SU-DHL-6 (cell line): Measurements from ENCODE around the gene ERF.

ENCODE experiments used
- H2AFZ ChIP-seq: fragments of 200-600 bp; sonication (generic); 2 replicates; pipeline ENCODE4 v1.6.1; 2014; ENCODE audit warnings: low read depth, mild to moderate bottlenecking, moderate library complexity, mixed read lengths, antibody characterized with exemption, low read length; ENCODE audit not compliant: severe bottlenecking
- H3F3A ChIP-seq: fragments of 200-600 bp; shearing (Covaris generic); 2 replicates; pipeline ENCODE4 v1.6.0; 2016; ENCODE audit warnings: antibody characterized with exemption, mild to moderate bottlenecking; ENCODE audit not compliant: insufficient read depth
- H3K27ac ChIP-seq: fragments of 200-600 bp; sonication (generic); 2 replicates; pipeline ENCODE4 v1.5.1; 2016; ENCODE audit warnings: low read depth, mild to moderate bottlenecking, low read length, moderate library complexity, mixed read lengths
- H3K27me3 ChIP-seq: fragments of 200-600 bp; sonication (generic), shearing (Covaris generic); 2 replicates; pipeline ENCODE4 v1.6.0; 2014; ENCODE audit warnings: mild to moderate bottlenecking, low read length
- H3K36me3 ChIP-seq: fragments of 200-600 bp; sonication (generic); 2 replicates; pipeline ENCODE4 v1.6.1; 2014; ENCODE audit warnings: mild to moderate bottlenecking, low read length, mixed read lengths
- H3K4me2 ChIP-seq: fragments of 300-600, 200-600 bp; shearing (Covaris generic), sonication (generic); 2 replicates; pipeline ENCODE4 v1.6.0; 2014; ENCODE audit warnings: low read length, low read depth, mild to moderate bottlenecking; ENCODE audit not compliant: poor library complexity, severe bottlenecking
- H3K4me3 ChIP-seq: fragments of 200-600 bp; sonication (generic); 2 replicates; pipeline ENCODE4 v1.5.1; 2014; ENCODE audit warnings: antibody characterized with exemption, low read length, mild to moderate bottlenecking, mixed read lengths; ENCODE audit not compliant: insufficient read depth, poor library complexity, severe bottlenecking
- H3K79me2 ChIP-seq: fragments of 200-600 bp; sonication (generic); 2 replicates; pipeline ENCODE4 v1.6.1; 2014; ENCODE audit warnings: mild to moderate bottlenecking, low read length, moderate library complexity; ENCODE audit not compliant: insufficient read depth
- H3K9ac ChIP-seq: fragments of 200-600 bp; sonication (generic); 2 replicates; pipeline ENCODE4 v1.7.0; 2014; ENCODE audit warnings: mild to moderate bottlenecking, low read length
- H3K9me2 ChIP-seq: fragments of 200-600 bp; sonication (generic); replicated peaks from 2 replicates; pipeline ENCODE4 v1.6.1; 2014; ENCODE audit warnings: low read length; ENCODE audit not compliant: insufficient read depth
- H3K9me3 ChIP-seq: fragments of 200-600 bp; sonication (generic); 2 replicates; pipeline ENCODE4 v1.6.1; 2014; ENCODE audit warnings: low read length, mixed read lengths; ENCODE audit not compliant: insufficient read depth
- H4K20me1 ChIP-seq: fragments of 200-600 bp; sonication (generic); 2 replicates; pipeline ENCODE4 v1.6.1; 2014; ENCODE audit warnings: low read depth, mild to moderate bottlenecking, antibody characterized with exemption, low read length, moderate library complexity, mixed read lengths
- CTCF ChIP-seq: fragments of 200-600 bp; sonication (generic); IDR thresholded peaks from one replicate; pipeline ENCODE4 v1.5.1; 2017; ENCODE audit warnings: antibody characterized with exemption, mild to moderate bottlenecking, low read length, moderate library complexity; ENCODE audit not compliant: insufficient read depth, poor library complexity, severe bottlenecking
- EZH2phosphoT487 ChIP-seq: fragments of 200-600 bp; sonication (generic), shearing (Covaris generic); conservative IDR thresholded peaks from 2 replicates; pipeline ENCODE4 v1.6.1; 2018; ENCODE audit warnings: mild to moderate bottlenecking, antibody characterized with exemption, low read length, moderate library complexity, mixed read lengths

The ERF gene

DNA sequence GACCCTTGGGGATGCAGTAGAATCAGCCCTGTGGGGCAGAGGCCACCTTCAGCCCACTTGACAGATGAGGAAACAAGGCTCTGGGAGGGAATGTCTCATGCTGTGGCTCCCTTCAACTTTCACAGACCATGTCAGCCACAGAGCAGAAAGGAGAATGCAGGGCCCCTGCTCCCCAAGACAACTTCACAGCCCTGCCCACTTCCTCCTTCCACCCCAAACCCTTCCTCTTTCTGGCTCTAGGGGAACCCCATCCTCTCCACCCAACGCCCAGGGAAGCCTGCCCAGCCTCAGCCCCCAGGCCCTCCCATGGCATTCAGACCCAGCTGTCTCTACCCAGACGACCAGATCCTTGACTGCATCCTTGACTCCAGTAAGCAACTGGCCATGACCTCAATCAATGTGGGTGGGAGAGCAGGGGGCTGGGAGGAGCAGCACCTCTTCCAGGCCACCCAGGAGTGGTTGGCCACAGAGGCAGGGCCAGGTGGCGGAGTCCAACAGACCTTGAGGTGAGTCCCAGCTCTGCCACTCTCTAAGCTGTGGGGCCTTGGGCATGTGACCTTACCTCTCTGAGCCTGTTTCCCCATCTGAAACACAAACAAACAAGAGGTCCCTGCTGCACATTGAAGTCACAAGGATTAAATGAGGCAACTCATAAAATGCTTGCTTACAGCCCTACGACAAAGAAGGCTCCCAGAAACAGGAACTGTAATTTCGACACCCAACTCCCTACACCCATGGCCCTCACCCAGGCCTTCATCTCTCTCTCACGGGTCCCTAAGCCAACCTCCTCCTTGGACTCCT is 53.2 kb downstream of the ERF start:
- no peaks in the 10 kb centered on the region for H3K27me3 ChIP-seq
- H3K36me3 ChIP-seq, result no peaks in the 10 kb centered on the region; the same call in 1 of the 2 replicates
- no peak overlapping the region for H3K4me3 ChIP-seq
- no peaks in the 10 kb centered on the region for H3K9me2 ChIP-seq
- no peaks in the 10 kb centered on the region for H3K79me2 ChIP-seq
- peak overlapping the region; percentile 87 for H3K27ac ChIP-seq
- H3F3A ChIP-seq, result 0 out of 2 replicates have a peak, but pooled peaks cover 4% of the 10 kb centered on the region
- TF ChIP-seq EZH2phosphoT487 (no peak), CTCF (no peak)
- H3K9me3 ChIP-seq, result no peaks in the 10 kb centered on the region
- no peak overlapping the region for H2AFZ ChIP-seq
- H4K20me1 ChIP-seq, result no peaks in the 10 kb centered on the region
- peak overlapping the region; percentile 19 for H3K4me2 ChIP-seq
- peak overlapping the region; percentile 34; the same call in 1 of the 2 replicates for H3K9ac ChIP-seq

- no peaks in the 10 kb centered on the region; the same call in 1 of the 2 replicates for H3K36me3 ChIP-seq
- no peaks in the 10 kb centered on the region for H3K9me2 ChIP-seq
- TF ChIP-seq EZH2phosphoT487 (no peak), CTCF (no peak)
- peak overlapping the region; percentile 53 for H3K4me2 ChIP-seq
- H3K4me3 ChIP-seq, result no peak overlapping the region
- no peaks in the 10 kb centered on the region for H3K27me3 ChIP-seq
- H3K27ac ChIP-seq, result peak overlapping the region; percentile 87
- H3K79me2 ChIP-seq, result no peaks in the 10 kb centered on the region
- H4K20me1 ChIP-seq, result no peaks in the 10 kb centered on the region
- 0 out of 2 replicates have a peak, but pooled peaks cover 4% of the 10 kb centered on the region for H3F3A ChIP-seq
- no peaks in the 10 kb centered on the region for H3K9me3 ChIP-seq
- no peak overlapping the region for H2AFZ ChIP-seq
- H3K9ac ChIP-seq, result peak overlapping the region; percentile 50
Measured at GRCh38 chr19:42200116-42200715, 54.7 kb downstream of the ERF start.

DNA sequence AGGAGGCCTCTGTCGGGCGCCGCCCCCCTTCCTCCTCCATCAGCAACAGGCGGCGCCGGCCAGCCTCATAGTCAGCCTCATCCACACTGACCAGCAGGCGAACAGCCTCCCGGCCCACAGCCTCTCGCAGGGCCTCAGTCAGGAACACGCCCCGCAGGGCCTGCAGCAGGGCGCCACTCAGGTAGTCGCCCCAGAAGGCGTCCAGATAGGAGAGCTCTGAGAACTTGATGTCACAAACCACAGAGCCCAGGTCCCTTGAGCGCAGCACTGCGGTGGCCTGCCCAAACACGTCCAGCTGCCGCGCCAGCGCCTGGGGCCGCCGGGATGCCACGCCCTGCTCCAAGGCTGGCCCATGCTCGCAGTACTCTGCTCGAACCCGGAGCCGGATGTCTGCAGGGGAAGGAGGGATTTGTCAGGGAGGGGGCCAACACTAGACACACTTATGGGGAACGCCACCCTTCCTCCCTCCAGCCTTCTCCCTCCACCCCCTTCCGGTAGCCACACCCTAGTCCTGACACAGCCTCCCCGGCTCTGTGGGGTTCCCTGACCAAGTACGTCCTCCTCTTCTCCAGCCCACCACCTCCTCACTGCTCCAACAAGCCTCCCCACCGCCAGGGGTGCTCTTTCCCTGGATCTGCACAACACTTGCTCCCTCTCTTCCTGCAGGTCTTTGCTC is 55.4 kb downstream of the ERF start:
- peak overlapping the region; percentile 50 for H3K9ac ChIP-seq
- TF ChIP-seq CTCF, result peak; percentile 28
- TF ChIP-seq EZH2phosphoT487, result no peak
- no peaks in the 10 kb centered on the region for H3K79me2 ChIP-seq
- H3K36me3 ChIP-seq, result no peaks in the 10 kb centered on the region
- peak overlapping the region; percentile 87 for H3K27ac ChIP-seq
- H3K4me2 ChIP-seq, result peak overlapping the region; percentile 53
- no peaks in the 10 kb centered on the region for H3K9me2 ChIP-seq
- no peak overlapping the region for H3K4me3 ChIP-seq
- H2AFZ ChIP-seq, result no peak overlapping the region
- H4K20me1 ChIP-seq, result no peaks in the 10 kb centered on the region
- no peaks in the 10 kb centered on the region for H3K27me3 ChIP-seq
- H3F3A ChIP-seq, result 0 out of 2 replicates have a peak, but pooled peaks cover 4% of the 10 kb centered on the region
- H3K9me3 ChIP-seq, result no peaks in the 10 kb centered on the region
